GM21529 (cell line): ENCODE measurements around the gene KRT9.

ENCODE experiments used
- ATAC-seq: cut with Tn5 transposase; IDR thresholded peaks from one replicate; pipeline ENCODE4 v1.9.1; 2021; ENCODE audit not compliant: unreplicated experiment

KRT9 gene

DNA sequence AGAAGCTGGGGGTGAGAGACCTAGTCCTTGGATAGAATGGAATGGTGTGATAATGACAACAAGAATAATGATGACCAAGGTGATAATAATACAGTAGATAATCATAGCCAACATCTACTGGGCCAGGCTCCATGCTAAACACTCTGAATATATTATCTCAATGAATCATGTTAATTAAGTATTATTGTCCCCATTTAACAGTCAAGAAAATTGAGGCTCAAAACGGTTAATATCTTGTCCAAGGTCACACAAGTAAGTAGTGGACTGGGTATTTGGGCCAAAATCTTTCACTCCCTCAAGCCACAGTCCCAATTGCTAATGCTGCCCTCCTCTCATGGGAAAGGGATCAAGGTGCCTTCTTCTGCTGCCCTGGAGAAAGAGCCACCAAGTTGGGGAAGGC lies 39.9 kb downstream of the KRT9 start:
- ATAC-seq, result no peak

DNA sequence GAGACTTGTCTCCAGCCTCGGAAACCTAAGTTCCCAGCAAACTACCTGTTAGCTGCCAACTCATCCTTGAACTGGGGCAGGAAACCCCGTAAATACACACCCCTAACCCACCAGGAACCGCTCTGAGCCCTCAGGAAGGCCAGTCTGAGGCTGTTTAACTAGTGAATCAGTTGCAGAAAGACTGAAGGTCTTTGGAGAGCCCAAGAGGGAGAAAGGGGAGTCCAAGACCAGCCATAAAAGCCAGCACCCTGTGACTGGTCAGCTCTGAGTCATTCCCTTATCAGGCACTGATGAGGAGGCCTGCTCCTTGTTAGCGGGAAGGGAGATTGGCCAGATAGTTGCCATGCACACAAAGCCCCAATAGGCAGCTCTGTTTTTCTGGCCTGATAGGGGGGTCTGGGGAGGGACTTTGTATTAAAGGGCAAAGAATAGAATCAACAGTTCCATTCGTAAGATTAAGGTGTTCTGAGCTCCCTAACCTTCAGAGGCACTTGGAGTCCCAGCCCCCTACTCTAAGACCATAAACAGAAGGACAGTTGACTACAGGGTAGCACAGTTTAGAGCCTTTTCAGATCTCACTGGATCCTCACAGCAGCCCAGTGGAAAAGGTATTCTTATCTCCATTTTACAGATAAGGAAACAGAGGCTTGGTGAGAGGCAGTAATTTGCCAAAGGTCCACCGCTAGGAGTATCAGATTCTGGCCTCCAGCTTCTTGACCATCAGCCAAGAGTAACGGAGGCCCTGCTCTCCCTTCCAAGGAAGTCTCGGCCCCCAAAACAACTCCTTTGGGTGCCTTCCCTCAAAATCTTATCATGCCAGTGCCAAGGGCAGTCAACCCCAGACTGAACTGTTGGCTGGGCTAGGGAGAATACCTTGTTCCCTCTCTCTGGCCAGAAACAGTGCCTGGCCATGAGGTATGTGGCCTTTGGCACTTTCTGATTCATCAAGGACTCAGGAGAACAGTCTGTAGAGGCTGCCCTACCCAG lies 41.5 kb downstream of the KRT9 start:
- no peak for ATAC-seq

DNA sequence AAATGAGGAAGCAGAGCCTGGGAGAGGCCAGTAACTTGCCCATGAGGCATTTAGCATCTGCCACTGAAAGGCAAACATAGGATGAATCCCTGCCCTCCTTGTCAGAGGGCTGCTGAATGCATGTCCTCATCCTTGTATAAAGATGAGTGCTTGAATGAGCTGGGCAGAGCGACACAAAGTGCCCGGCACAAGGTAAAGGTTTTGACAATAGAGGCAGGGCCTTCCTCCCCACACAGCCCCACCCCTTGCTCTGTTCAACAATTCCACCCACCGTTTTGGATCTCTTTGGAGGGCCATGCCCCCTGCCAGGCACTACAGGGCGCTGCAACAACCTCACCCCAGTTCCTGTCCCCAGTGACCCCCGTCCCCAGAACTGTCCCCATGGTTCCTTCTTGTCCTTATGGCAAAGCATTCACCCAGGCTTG lies 42.4 kb downstream of the KRT9 start:
- no peak for ATAC-seq

DNA sequence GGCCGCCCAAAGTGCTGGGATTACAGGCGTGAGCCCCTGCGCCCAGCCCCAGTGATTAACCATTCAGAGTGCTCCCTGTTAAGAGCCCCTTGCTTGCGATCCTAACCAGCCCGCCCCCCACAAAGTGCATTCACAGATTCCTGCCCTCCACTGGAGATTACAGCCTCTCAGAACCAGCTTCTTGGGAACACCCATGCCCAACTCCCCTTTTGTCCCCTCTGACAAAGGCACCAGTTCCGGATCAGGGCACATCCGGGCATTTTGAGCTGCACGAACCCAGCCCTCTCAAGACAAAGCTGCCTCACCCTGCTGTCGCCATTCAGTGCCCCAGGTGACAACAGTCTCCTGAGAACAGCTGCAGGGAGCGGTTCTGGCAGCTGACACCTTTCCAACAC lies 42.9 kb downstream of the KRT9 start:
- ATAC-seq, result no peak

DNA sequence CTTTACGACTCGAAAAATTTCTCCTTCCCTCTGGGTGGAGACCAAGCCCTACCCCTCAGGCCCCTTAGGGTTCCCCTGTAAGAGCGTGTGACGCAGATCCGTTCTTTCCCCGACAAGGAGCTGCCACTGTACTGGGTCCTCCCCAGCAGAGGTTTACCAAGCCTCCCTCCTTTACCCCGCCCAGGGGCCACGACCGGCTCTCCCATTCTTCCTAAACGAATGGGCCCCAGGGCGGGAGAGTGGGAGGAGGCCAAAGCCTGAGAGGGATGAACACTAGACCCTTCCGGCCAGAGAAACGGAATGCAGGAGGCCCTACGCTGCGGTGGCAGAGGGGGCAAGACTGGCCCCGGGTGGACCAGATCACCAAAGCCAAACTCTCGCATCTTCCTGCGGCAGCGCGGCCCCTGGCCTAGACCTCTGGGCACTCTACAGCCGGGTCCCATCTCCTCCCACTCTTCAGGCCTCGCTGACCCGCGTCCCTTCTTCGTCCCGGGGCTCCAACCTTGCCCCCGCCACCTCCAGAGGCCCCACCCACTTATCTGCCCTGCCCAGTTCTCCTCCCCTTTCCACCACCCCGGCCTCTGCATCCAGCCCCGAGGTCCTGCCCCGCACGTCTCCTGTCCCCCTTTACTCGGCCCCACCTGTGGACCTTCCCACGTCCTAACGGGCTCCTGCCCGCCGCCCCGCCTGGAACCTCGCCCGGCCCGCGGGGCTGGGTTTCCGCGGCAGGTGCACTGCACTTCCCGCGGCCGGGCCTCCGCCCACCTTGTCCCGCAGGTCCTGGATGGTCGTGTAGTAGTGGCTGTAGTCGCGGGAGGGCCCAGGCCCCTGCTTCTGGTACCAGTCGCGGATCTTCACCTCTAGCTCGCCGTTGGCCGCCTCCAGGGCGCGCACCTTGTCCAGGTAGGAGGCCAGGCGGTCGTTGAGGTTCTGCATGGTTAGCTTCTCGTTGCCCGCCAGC lies 44.5 kb downstream of the KRT9 start:
- no peak for ATAC-seq

DNA sequence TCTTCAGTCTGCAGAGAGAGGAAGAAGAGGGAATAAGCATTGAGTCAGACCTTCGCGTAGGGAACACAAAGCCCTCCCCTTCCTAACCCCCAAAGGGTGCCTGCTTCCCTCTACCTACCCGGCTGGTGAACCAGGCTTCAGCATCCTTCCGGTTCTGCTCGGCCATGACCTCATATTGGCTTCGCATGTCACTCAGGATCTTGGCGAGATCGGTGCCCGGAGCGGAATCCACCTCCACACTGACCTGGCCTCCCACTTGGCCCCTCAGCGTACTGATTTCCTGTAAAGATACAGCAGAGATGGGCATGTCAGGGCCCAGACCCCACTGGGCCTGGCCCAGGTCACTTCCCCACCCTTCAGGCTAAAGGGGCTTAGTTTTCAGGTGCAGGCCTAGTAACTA lies 47.6 kb downstream of the KRT9 start:
- no peak for ATAC-seq

- ATAC-seq, result no peak
These were observed 48.1 kb downstream of the KRT9 start for GRCh38 chr17:41523787-41524186.

DNA sequence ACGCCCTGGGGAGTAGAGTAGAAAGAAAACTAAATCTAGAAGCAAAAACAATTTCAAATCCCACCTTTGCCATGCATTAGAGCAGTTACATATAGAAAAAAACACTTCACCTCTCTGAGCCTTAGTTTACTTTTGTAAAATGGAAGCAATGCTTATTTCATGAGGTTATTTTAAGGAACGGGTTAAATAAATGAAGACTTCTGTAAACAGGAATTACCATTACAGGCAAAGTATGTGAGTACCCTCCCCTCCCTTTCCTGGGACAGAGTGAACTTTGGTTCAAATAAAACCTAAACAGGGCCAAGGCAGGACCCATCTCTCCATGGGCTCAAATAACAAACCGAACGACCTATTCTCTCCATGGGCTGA lies 48.6 kb downstream of the KRT9 start:
- no peak for ATAC-seq

DNA sequence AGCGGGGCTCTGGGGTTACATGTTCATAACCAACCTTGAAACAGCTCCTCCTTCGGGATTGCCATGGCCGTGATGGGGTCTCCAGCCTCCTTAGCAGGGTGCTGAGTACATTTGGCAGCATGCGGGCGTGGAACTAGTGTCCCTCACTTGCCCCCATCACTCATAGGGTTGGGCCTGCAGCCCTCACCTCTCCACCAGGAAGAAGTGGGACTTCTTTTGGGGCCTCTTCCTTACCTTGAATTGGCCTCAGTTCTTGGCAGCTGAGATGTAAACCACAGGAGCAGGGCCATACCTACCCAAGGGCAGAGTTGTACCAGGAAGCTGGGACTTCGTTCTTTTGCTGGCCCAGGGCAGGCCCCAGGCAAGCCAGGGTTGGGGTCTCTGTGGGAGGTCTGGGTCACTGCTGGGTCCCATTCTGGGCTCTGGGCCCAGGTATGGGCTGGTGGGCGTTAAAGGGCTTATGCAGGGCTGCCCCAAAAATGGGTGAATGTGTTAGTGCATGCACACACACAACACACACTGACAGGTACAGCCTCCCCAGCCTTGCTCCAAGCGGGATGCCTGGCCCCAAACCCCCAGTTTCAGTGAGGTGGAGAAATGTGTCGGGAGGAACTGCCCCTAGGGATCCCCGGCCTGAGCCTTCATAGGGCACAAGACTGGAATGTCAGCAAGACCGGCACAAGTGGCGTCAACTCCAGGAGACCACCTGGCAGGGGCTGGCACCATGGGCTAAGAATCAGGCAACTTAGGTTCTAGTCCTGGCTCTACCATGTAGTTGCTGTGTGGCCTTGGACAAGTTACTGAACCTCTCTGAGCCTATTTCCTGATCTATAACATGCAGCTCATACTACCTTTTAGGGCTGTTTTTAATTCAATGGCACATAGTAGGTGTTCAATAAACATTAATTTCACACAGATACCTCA lies 49.3 kb downstream of the KRT9 start:
- ATAC-seq, result no peak

GRCh38 chr17:41521574-41522261 lies 50.1 kb downstream of the KRT9 start:
- no peak for ATAC-seq

DNA sequence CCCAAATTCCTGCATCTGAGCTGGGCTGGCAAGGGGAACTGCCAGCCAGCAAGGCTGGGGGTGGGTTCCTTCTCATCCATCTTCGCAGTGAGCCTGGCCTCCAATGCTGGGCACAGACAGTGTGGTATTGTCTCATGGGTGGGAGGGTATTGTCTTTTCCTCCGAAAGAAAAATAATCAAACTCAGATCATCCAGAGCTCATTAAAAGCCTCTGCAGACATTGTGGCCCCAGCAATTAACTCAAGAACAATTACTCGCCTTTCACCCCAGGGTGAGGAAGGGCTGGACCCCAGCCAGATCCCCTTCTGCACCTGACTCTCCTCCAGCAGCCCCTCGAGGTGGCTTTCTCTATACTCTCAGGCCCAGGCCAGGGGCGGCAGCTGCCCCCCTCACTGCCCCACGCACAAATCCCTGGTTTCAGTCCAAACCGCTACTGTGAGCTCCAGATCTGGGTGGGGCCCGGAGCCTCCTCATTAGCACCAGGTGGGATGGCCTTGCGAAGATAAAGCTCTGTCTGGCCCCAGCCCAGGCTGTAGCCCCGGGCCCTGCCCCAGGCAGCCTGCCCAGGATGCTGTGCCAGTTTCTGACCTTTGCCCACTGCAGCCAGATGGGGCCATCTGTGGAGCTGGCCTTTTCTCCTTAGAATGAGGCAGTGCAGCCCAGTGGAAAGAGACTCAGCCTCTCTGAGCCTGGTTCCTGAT lies 50.9 kb downstream of the KRT9 start:
- no peak for ATAC-seq

DNA sequence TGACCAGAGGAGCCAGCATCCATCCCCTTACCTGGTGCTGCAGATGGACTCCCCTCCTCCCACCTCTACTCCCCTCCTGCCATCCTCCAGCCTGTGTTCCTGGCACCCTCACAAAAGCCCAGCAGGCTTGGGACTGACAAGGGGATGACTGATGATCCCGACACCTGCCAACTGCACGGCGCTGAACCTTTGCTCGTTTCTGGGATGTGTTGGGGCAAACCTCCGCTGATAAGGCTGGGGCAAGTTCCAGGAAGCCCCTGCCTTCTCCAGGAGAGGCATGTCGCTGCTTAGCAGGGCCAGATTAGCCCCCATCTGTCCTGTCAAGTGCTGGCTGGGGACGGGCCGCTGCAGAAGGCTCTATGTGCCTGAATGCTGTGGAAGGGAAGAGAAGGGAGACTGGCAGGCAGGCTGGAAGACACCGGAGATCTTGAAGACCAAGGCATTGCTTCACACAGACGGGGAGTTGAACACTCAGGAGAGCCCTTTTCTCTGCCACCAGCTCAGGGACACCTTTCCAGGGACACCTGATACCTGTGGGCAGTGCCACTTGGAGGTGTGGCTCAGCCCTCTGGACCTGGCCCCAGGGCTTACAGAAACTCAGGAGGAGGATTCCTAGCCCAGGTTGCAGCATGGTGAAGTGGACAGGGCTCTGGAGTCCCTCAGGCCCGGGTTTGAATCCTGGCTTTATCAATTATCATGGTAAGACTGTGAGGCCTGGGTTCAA lies 52.2 kb downstream of the KRT9 start:
- no peak for ATAC-seq

DNA sequence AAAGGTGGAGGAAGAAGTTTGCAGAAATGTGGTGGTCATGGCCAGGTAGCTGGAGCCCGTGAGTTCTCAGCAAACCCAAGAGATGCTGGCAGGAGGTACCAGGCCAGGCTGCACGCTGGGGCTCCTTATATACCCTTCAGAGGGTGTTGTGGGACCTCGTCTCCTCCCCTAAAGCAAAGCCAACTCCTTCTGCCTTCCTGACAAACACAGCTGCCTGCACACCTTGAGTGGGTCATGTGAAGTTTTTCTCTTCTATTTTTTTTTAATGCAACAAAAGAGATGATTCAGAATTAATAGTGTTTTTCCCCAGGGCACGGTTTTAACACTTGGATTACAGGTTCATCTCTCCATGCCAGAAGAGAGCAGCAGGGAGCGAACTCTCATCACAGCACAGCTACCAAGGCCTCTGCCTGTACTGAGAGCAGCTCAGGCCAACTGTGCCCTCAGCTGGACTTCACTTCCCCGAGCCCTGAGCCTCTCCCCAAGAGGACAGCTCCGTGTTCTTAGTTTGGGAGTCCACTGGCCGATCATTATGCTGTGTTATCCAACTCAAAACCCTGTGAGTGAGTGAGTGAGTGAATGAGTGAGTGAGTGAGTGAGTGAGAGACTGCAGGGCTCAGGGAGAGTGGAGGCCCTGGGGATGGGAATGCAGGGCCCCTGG lies 52.9 kb downstream of the KRT9 start, which contains the start of gene KRT15:
Gene KRT15, minus strand, starts transcription at position 102 of the 661 bp plus-strand sequence. Its CDS starts 63 bp downstream, at position 39.
- no peak for ATAC-seq

DNA sequence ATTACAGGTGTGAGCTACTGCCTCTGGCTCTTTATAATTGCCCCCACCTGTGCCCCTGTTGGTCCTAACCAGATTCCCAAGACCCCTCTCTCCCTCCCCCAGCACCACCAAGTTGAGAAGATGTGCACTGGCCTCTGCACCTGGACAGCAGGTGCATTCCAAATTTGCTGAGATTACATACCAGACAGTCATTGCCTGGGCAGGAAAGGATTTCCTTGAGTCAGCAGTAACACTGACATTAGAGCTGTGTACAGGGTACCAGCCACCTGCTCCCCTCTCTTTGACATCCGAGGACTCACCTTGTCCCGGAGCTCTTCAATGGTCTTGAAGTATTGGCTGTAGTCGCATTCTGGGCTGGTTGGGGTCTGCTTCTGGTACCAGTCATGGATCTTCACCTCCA lies 53.8 kb downstream of the KRT9 start:
- no peak for ATAC-seq

GRCh38 chr17:41516830-41517283 lies 55.0 kb downstream of the KRT9 start:
- no peak for ATAC-seq

- ATAC-seq, result no peak
These were observed 55.6 kb downstream of the KRT9 start for GRCh38 chr17:41516147-41516829.
